BLaER1 (cell line): ENCODE results near the gene NHLRC2.
"Not testable (repeated sequence)": the region's sequence is repeated elsewhere in the genome, so short reads cannot be mapped to it uniquely, and the experiment has no call there.

Experiments used
- H3K27ac ChIP-seq: shearing (Covaris generic); formaldehyde crosslinking; 2 replicates; pipeline ENCODE4 v1.8.1; 2022
- H3K27me3 ChIP-seq: shearing (Covaris generic); formaldehyde crosslinking; 2 replicates; pipeline ENCODE4 v1.8.1; 2022
- H3K36me3 ChIP-seq: shearing (Covaris generic); formaldehyde crosslinking; 2 replicates; pipeline ENCODE4 v1.8.1; 2022
- H3K4me1 ChIP-seq: shearing (Covaris generic); formaldehyde crosslinking; 2 replicates; pipeline ENCODE4 v1.8.1; 2022
- H3K4me2 ChIP-seq: shearing (Covaris generic); formaldehyde crosslinking; 2 replicates; pipeline ENCODE4 v1.8.1; 2022
- H3K4me3 ChIP-seq: shearing (Covaris generic); formaldehyde crosslinking; 2 replicates; pipeline ENCODE4 v1.8.1; 2022
- H3K9ac ChIP-seq: shearing (Covaris generic); formaldehyde crosslinking; 2 replicates; pipeline ENCODE4 v1.8.1; 2022
- H3K9me3 ChIP-seq: shearing (Covaris generic); formaldehyde crosslinking; 2 replicates; pipeline ENCODE4 v1.8.1; 2022
- H4K20me1 ChIP-seq: shearing (Covaris generic); formaldehyde crosslinking; 2 replicates; pipeline ENCODE4 v1.8.1; 2022
- Cebpa-rat ChIP-seq: shearing (Covaris generic); IDR thresholded peaks from 2 replicates; pipeline ENCODE4 v1.8.1; 2022

Gene NHLRC2

DNA sequence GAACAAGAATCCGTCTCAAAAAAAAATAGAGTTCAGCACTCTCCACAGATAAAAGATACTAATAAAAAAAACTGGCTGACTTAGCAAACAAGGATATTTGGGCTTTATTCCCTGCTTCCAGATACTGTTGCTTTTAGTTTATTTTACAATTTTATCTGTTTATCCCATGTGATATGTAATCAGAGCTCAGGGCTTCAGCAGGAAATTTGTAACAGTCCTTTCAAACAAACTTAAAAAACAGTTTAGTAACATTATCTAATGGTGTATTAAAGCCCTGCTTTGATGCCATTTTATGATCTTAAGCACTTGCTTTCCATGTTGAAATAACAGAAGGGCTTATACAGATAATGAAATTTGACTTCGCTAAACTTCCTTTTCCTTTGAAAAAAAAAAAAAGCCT lies 28.7 kb upstream of the NHLRC2 start:
- H3K27ac ChIP-seq, result no peak overlapping the region
- no peaks in the 10 kb centered on the region for H3K36me3 ChIP-seq
- TF ChIP-seq Cebpa-rat, result no peak

GRCh38 chr10:113828567-113828966 lies 25.9 kb upstream of the NHLRC2 start:
- not testable (repeated sequence) for H3K36me3 ChIP-seq, H3K4me3 ChIP-seq, H3K4me1 ChIP-seq, H3K4me2 ChIP-seq, H3K9ac ChIP-seq, H3K27me3 ChIP-seq, H3K27ac ChIP-seq, H4K20me1 ChIP-seq
- H3K9me3 ChIP-seq, result peaks cover 26% of the 10 kb centered on the region

More for the DNA sequence above, 28.7 kb upstream of the NHLRC2 start:
- H3K27me3 ChIP-seq, result no peaks in the 10 kb centered on the region
- H3K4me2 ChIP-seq, result no peak overlapping the region
- no peak overlapping the region for H3K4me3 ChIP-seq
- no peaks in the 10 kb centered on the region for H3K4me1 ChIP-seq
- H3K9me3 ChIP-seq, result peaks cover 26% of the 10 kb centered on the region
- H4K20me1 ChIP-seq, result no peaks in the 10 kb centered on the region
- H3K9ac ChIP-seq, result no peak overlapping the region

- Histone ChIP-seq H3K4me2 (no peak overlapping the region), H3K9ac (no peak overlapping the region), H3K27me3 (no peaks in the 10 kb centered on the region), H3K9me3 (no peaks in the 10 kb centered on the region), H3K4me3 (no peak overlapping the region), H4K20me1 (no peaks in the 10 kb centered on the region), H3K36me3 (no peaks in the 10 kb centered on the region), H3K27ac (no peak overlapping the region), H3K4me1 (0 out of 2 replicates have a peak, but pooled peaks cover 6% of the 10 kb centered on the region)
- TF ChIP-seq Cebpa-rat, result no peak
These were observed 12.3 kb upstream of the NHLRC2 start for GRCh38 chr10:113842171-113842570.

DNA sequence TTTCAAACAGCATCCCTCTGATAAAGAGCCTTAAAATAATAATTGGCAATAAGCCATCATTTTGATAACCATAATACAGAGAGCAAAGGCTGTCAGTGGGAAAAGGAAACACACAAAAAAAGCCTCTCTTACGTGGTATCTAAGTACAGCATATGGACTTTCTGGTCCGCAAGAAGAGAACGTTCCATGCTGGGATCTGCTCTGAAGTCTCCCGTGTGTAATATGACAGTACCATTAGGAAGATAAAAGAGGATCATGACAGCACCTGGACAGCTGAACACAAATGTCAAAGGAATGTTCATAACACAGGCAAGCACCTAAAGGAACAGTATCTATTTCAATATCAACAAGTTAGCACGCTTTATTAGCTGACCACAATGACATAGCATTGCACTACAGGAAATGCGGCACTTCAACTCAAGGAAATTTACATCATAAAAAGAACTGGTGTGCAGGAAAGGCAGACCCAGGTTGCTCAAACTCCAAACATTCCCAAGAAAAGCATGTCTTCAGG lies 10.4 kb upstream of the NHLRC2 start:
- H3K4me2 ChIP-seq, result no peak overlapping the region
- H3K36me3 ChIP-seq, result no peaks in the 10 kb centered on the region
- no peak overlapping the region for H3K4me3 ChIP-seq
- no peaks in the 10 kb centered on the region for H4K20me1 ChIP-seq
- no peak for TF ChIP-seq Cebpa-rat
- H3K9ac ChIP-seq, result no peak overlapping the region
- H3K27me3 ChIP-seq, result no peaks in the 10 kb centered on the region
- 0 out of 2 replicates have a peak, but pooled peaks cover 6% of the 10 kb centered on the region for H3K4me1 ChIP-seq
- no peaks in the 10 kb centered on the region for H3K9me3 ChIP-seq
- no peak overlapping the region for H3K27ac ChIP-seq

- Histone ChIP-seq H3K4me2 (no peak overlapping the region), H3K9me3 (no peaks in the 10 kb centered on the region), H3K4me3 (no peak overlapping the region), H4K20me1 (no peaks in the 10 kb centered on the region), H3K36me3 (no peaks in the 10 kb centered on the region), H3K27me3 (no peaks in the 10 kb centered on the region), H3K9ac (no peak overlapping the region), H3K27ac (no peak overlapping the region), H3K4me1 (0 out of 2 replicates have a peak, but pooled peaks cover 6% of the 10 kb centered on the region)
- TF ChIP-seq Cebpa-rat, result no peak
These were observed 8.4 kb upstream of the NHLRC2 start for GRCh38 chr10:113846036-113846435.

DNA sequence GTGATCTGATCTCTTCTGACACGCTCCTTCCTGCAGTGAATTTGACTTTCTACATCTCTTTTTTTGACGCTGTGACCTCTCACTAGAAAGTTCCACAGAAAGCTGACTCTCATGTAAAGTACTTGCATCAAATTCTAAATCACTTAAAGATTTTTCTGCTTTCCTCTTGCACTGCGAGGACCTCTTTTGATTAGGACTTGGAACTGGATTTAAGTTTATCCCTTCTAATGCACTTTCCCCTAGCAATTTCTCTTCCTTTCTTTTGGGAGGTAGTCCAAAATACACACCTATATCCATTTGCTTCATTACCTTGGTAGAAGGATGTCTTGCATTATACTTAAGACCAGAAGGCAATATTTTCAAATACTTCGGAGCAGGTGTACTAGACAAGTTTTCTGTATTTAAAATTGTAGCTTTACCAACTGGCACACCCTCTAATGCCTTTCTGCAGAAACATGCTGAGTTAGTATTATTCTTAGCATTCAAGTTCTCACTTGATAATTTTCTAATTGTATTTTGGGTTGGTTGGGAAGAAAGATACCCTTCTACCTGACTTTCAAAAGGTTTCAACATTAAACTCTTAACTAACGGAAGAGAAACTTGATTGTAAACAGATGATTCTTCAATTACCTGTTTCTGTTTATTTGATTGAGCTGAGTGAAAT lies 5.2 kb upstream of the NHLRC2 start:
- Histone ChIP-seq H3K4me1 (peaks cover 16% of the 10 kb centered on the region), H4K20me1 (no peaks in the 10 kb centered on the region), H3K36me3 (no peaks in the 10 kb centered on the region), H3K9me3 (no peaks in the 10 kb centered on the region), H3K4me3 (no peak overlapping the region), H3K4me2 (no peak overlapping the region), H3K9ac (no peak overlapping the region), H3K27me3 (no peaks in the 10 kb centered on the region), H3K27ac (no peak overlapping the region)
- no peak for TF ChIP-seq Cebpa-rat

DNA sequence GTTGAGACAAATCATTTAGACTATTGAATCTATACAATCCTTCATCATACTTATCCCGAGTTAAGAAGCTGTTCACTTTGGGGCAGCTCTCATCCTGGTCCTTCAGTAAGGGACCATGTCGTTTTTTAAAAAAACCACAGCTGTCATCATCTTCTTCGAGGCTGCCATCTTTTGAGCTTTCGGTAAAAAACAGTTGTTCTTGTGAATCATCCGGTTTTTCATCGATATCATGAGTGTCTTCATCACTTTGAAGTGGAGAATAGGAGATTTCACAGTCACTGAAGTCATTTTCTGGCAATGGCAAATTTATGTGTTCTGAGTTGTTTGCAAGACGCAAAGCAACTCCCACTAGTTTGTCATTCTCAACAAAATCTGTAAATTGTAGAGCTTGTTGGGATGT lies 4.5 kb upstream of the NHLRC2 start:
- Histone ChIP-seq H4K20me1 (no peaks in the 10 kb centered on the region), H3K36me3 (no peaks in the 10 kb centered on the region), H3K4me3 (no peak overlapping the region), H3K9me3 (no peaks in the 10 kb centered on the region), H3K27ac (no peak overlapping the region), H3K4me1 (peaks cover 15% of the 10 kb centered on the region), H3K9ac (no peak overlapping the region), H3K27me3 (no peaks in the 10 kb centered on the region), H3K4me2 (no peak overlapping the region)
- TF ChIP-seq Cebpa-rat, result no peak

- H3K4me1 ChIP-seq, result peaks cover 41% of the 10 kb centered on the region
- TF ChIP-seq Cebpa-rat, result no peak
- H3K9me3 ChIP-seq, result no peaks in the 10 kb centered on the region
- H4K20me1 ChIP-seq, result peaks cover 19% of the 10 kb centered on the region; the same call in 1 of the 2 replicates
- peak overlapping the region; percentile 99 for H3K9ac ChIP-seq
- H3K27ac ChIP-seq, result peak overlapping the region; percentile 98
- peak overlapping the region; percentile 81 for H3K4me2 ChIP-seq
- peak overlapping the region; percentile 94 for H3K4me3 ChIP-seq
- H3K36me3 ChIP-seq, result peaks cover 3% of the 10 kb centered on the region
- no peaks in the 10 kb centered on the region for H3K27me3 ChIP-seq
These were observed 866 bp upstream of the NHLRC2 start for GRCh38 chr10:113853578-113854012.

- H3K36me3 ChIP-seq, result peaks cover 15% of the 10 kb centered on the region
- peaks cover 19% of the 10 kb centered on the region; the same call in 1 of the 2 replicates for H4K20me1 ChIP-seq
- H3K27ac ChIP-seq, result peak overlapping the region; percentile 98
- H3K27me3 ChIP-seq, result no peaks in the 10 kb centered on the region
- peaks cover 41% of the 10 kb centered on the region for H3K4me1 ChIP-seq
- peak overlapping the region; percentile 99 for H3K9ac ChIP-seq
- peak overlapping the region; percentile 94 for H3K4me3 ChIP-seq
- H3K4me2 ChIP-seq, result peak overlapping the region; percentile 81
- no peaks in the 10 kb centered on the region for H3K9me3 ChIP-seq
- no peak for TF ChIP-seq Cebpa-rat
These were observed 514 bp downstream of the NHLRC2 start for GRCh38 chr10:113854761-113855588.

DNA sequence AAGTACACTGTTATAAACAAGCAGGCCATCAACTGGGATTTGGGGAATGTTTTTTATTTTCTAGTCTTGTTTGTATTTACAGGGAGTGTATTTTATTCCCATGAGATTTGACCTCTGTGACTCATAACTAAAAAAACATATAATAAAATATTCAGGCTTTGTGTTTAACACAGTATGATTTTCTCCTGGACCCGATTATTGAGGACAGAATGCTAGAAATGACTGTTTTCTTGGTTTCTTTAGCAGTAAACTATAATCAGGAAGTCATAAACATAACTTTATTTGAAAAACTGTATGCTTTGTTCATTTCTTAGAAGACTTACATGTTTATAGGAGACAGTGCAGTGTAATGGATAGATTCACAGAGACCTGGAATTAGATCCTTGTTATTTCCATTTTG lies 2.1 kb downstream of the NHLRC2 start:
- Histone ChIP-seq H3K4me2 (peak overlapping the region; percentile 81), H3K27ac (no peak overlapping the region), H3K4me1 (peaks cover 40% of the 10 kb centered on the region), H4K20me1 (peaks cover 19% of the 10 kb centered on the region; the same call in 1 of the 2 replicates), H3K9ac (peak overlapping the region; percentile 99; the same call in 1 of the 2 replicates), H3K4me3 (peak overlapping the region; percentile 94), H3K9me3 (peaks cover 9% of the 10 kb centered on the region), H3K36me3 (peaks cover 30% of the 10 kb centered on the region), H3K27me3 (no peaks in the 10 kb centered on the region)
- TF ChIP-seq Cebpa-rat, result no peak
